ENCODE results near the gene ADCY2. TPM values are rescaled to one million over a fixed set of nuclear protein-coding genes. Genes with fewer than 3 reads are reported as not detected.

The ADCY2 gene
- polyA plus RNA-seq, 1 donor (not counting 4 experiments of a cell fraction or from before 2014, with no cell fraction given): 0.13 TPM

GRCh38 chr5:7397937-7398336 is 2.0 kb downstream of the ADCY2 start:
- FAIRE-seq: no peak
- Histone ChIP-seq H3K4me3 (ENCODE audit: control insufficient read depth in 2 of 3, extremely low read depth in 1 of 3, insufficient read depth in 2 of 3, low read depth in 1 of 3, low read length in 3 of 3) (no peak overlapping the region), H2AFZ (ENCODE audit: control insufficient read depth, low read length) (no peak overlapping the region), H3K9me1 (ENCODE audit: control insufficient read depth, extremely low read depth, insufficient read depth, low read length) (no peaks in the 10 kb centered on the region), H3K27ac (ENCODE audit: control insufficient read depth, insufficient read depth, low read length) (no peak overlapping the region), H3K79me2 (ENCODE audit: control insufficient read depth, insufficient read depth, low read length) (no peaks in the 10 kb centered on the region), H4K20me1 (ENCODE audit: control insufficient read depth, extremely low read depth, insufficient read depth, low read length) (no peaks in the 10 kb centered on the region), H3K36me3 (ENCODE audit: control insufficient read depth in 2 of 2, extremely low read depth in 1 of 2, insufficient read depth in 2 of 2, low read length in 2 of 2) (no peaks in the 10 kb centered on the region), H3K4me2 (ENCODE audit: control insufficient read depth, extremely low read depth, insufficient read depth, low read depth, low read length) (no peak overlapping the region), H3K27me3 (ENCODE audit: control insufficient read depth, extremely low read depth, insufficient read depth, low read length) (peaks cover 43% of the 10 kb centered on the region), H3K4me1 (ENCODE audit: control insufficient read depth, extremely low read depth, insufficient read depth, low read length) (peaks cover 4% of the 10 kb centered on the region), H3K9ac (ENCODE audit: control insufficient read depth, extremely low read depth, insufficient read depth, low read length) (no peak overlapping the region), H3K9me3 (ENCODE audit: control insufficient read depth, low read depth, low read length) (no peaks in the 10 kb centered on the region)
- dilution Hi-C loops (cut with MboI; ENCODE audit: extremely low pct_ligation_motif_present, low sequenced_read_pairs): no loop called here
- DNase-seq (ENCODE audit: low read depth, low spot score): no peak
- TF ChIP-seq EZH2 (IDR thresholded peaks at IDR 0.05; ENCODE audit: low read length) (no peak), CTCF (optimal IDR thresholded peaks at IDR 0.05 in 1 of 3, IDR thresholded peaks at IDR 0.05 in 1 of 3, conservative IDR thresholded peaks at IDR 0.05 in 1 of 3; ENCODE audit: extremely low read depth in 1 of 3, insufficient read depth in 2 of 3, low read length in 3 of 3) (no peak)

GRCh38 chr5:7398596-7399280 is 2.8 kb downstream of the ADCY2 start:
- Histone ChIP-seq H3K4me3 (ENCODE audit: control insufficient read depth in 2 of 3, extremely low read depth in 1 of 3, insufficient read depth in 2 of 3, low read depth in 1 of 3, low read length in 3 of 3) (no peak overlapping the region), H3K9me3 (ENCODE audit: control insufficient read depth, low read depth, low read length) (no peaks in the 10 kb centered on the region), H3K4me2 (ENCODE audit: control insufficient read depth, extremely low read depth, insufficient read depth, low read depth, low read length) (no peak overlapping the region), H3K36me3 (ENCODE audit: control insufficient read depth in 2 of 2, extremely low read depth in 1 of 2, insufficient read depth in 2 of 2, low read length in 2 of 2) (no peaks in the 10 kb centered on the region), H3K27ac (ENCODE audit: control insufficient read depth, insufficient read depth, low read length) (no peak overlapping the region), H3K4me1 (ENCODE audit: control insufficient read depth, extremely low read depth, insufficient read depth, low read length) (peaks cover 4% of the 10 kb centered on the region), H4K20me1 (ENCODE audit: control insufficient read depth, extremely low read depth, insufficient read depth, low read length) (no peaks in the 10 kb centered on the region), H3K27me3 (ENCODE audit: control insufficient read depth, extremely low read depth, insufficient read depth, low read length) (peaks cover 43% of the 10 kb centered on the region), H3K9me1 (ENCODE audit: control insufficient read depth, extremely low read depth, insufficient read depth, low read length) (no peaks in the 10 kb centered on the region), H3K79me2 (ENCODE audit: control insufficient read depth, insufficient read depth, low read length) (no peaks in the 10 kb centered on the region), H3K9ac (ENCODE audit: control insufficient read depth, extremely low read depth, insufficient read depth, low read length) (no peak overlapping the region), H2AFZ (ENCODE audit: control insufficient read depth, low read length) (no peak overlapping the region)
- TF ChIP-seq EZH2 (IDR thresholded peaks at IDR 0.05; ENCODE audit: low read length) (no peak), CTCF (optimal IDR thresholded peaks at IDR 0.05 in 1 of 3, IDR thresholded peaks at IDR 0.05 in 1 of 3, conservative IDR thresholded peaks at IDR 0.05 in 1 of 3; ENCODE audit: extremely low read depth in 1 of 3, insufficient read depth in 2 of 3, low read length in 3 of 3) (no peak)
- FAIRE-seq: no peak
- dilution Hi-C loops (cut with MboI; ENCODE audit: extremely low pct_ligation_motif_present, low sequenced_read_pairs): no loop called here
- no peak for DNase-seq (ENCODE audit: low read depth, low spot score)

Measured in keratinocyte (primary cell).